Heart right ventricle (tissue), 16 donors: ENCODE results near the gene RAB8A. TPM values are rescaled to one million over a fixed set of nuclear protein-coding genes. Genes with fewer than 3 reads are reported as not detected.

Experiments
- ATAC-seq, 8 donors: fragments of 200-7000 bp; cut with Tn5 transposase; one replicate each; pipeline ENCODE4 v1.9.1; 2020; ENCODE audit warnings: mild to moderate bottlenecking in 8 of 8, moderate library complexity in 8 of 8, moderate number of reproducible peaks in 1 of 8
- DNase-seq, 2 donors: peaks; one replicate each; pipeline ENCODE4 v3.0.0-alpha.2; 2020
- H3K27ac ChIP-seq, 10 donors: fragments of 200-600 bp; sonication (generic) in 2 of 10; one replicate each; pipeline versions ENCODE4 v1.5.0 to v1.8.0; 2020 to 2022; ENCODE audit warnings: mild to moderate bottlenecking in 3 of 10
- H3K27me3 ChIP-seq, 7 donors: fragments of 200-600 bp; one replicate each; pipeline ENCODE4 v1.8.0; 2021 to 2022; ENCODE audit warnings: mild to moderate bottlenecking in 2 of 7
- H3K36me3 ChIP-seq, 9 donors: fragments of 200-600 bp; sonication (generic) in 1 of 9; one replicate each; pipeline versions ENCODE4 v1.5.0 to v1.8.0; 2020 to 2022; ENCODE audit warnings: mild to moderate bottlenecking in 2 of 9
- H3K4me1 ChIP-seq, 9 donors: fragments of 200-600 bp; sonication (generic) in 1 of 9; one replicate each; pipeline versions ENCODE4 v1.5.0 to v1.8.0; 2020 to 2022; ENCODE audit warnings: mild to moderate bottlenecking in 4 of 9
- H3K4me3 ChIP-seq, 10 donors: fragments of 200-600 bp; sonication (generic) in 2 of 10; one replicate each; pipeline versions ENCODE4 v1.5.0 to v1.8.0; 2020 to 2022; ENCODE audit warnings: mild to moderate bottlenecking in 7 of 10, moderate library complexity in 2 of 10
- H3K9me3 ChIP-seq, 11 donors: fragments of 200-600 bp in 10 of 11; sonication (generic) in 2 of 11; one replicate each; pipeline versions ENCODE4 v1.5.0 to v1.8.0; 2013 to 2022; ENCODE audit warnings: mild to moderate bottlenecking in 2 of 11, control low read depth in 1 of 11, moderate library complexity in 1 of 11
- CTCF ChIP-seq, 9 donors: fragments of 200-600 bp; sonication (generic) in 2 of 9; IDR thresholded peaks; one replicate each; pipeline versions ENCODE4 v1.5.0 to v1.8.0; 2021 to 2022; ENCODE audit warnings: antibody characterized with exemption in 9 of 9, mild to moderate bottlenecking in 5 of 9, moderate library complexity in 1 of 9
- WGBS, 2 donors: extraction: QIAGEN DNeasy Blood & Tissue Kit; methylation state at CpG; one replicate each; pipeline ENCODE4 v1.1.7; 2013; ENCODE audit warnings: inconsistent platforms in 1 of 2; 5-methylcytosine and 5-hydroxymethylcytosine counted together
- intact Hi-C, 10 donors: fragments of 100-400 bp; cut with DNase I; formaldehyde crosslinking; loops; one replicate each; pipeline versions ENCODE4 v1.11.1 to v1.14.2; 2022
- long read RNA-seq, 3 donors: library from polyadenylated mRNA; unstranded; transcript quantifications; one replicate each; pipeline ENCODE4 v2.0.0, GENCODE V29; 2020 to 2021
- polyA plus RNA-seq, 2 donors: library from polyadenylated mRNA; stranded (reverse); fragments of 200-250 nt; gene quantifications; one replicate each; pipeline ENCODE4 v1.2.3, GENCODE V29; 2013
- total RNA-seq, 10 donors: library from RNA; stranded (reverse); fragmentation: NEBNext Ultra II Directional in 3 of 10; extraction: Animal tissue kit (Norgen Biotek cat#: 25700) in 3 of 10; gene quantifications; one replicate each; pipeline versions ENCODE4 v1.2.1 to v1.2.4, GENCODE V29; 2021 to 2023
- donor health status: Arrhythmogenic right ventricular cardiomyopathy.
- donor health status: ischemic (EF 13 %, LVEDD 7.1; RV severe dilation, severe dysfunction).
- donor health status: healthy with polysubstance abuse.
- donor health status: DM: no; HTN: yes; CAD: no.
- donor health status: DM: no; HTN: no; CAD: no.
- donor health status: ischemic (EF 25% LVEDD 6.9; RV normal size, moderate dysfunction).
- donor health status: ischemic (EF 25% LVEDD 5.7; RV mildly dilated, moderate dysfunction).
- donor health status: healthy.
- donor health status: DM: yes; HTN: yes; CAD: no.
- donor health status: Ischemic cardiomyopathy.
- donor health status: ischemic (EF 35%, LVEDD 5.7; RV mildly dilated, moderate dysfunction).
- donor health status: nonischemic (EF 11% LVEDD 7.7; RV severe dilation, severe dysfunction).
- donor health status: DM: yes; HTN: yes; CAD: no.
- donor health status: PGD.
- donor health status: ischemic (EF 29% LVEDD 5.4; RV normal size, mild dysfunction).
- donor health status: nonischemic (EF 23%, LVEDD 6.1; RV moderate dilation, normal function).

The RAB8A gene
- total RNA-seq (10 to 100 TPM; 16.4 to 47.4 (median 21.0) TPM), polyA plus RNA-seq (10 to 100 TPM; 12.1 to 20.6 TPM)
- long read RNA-seq, donor 1, transcript RAB8A-201 (8 exons, 2,827 nt), result major isoform, 34 of 34 reads
- long read RNA-seq, donor 1, partial matches to known transcripts, result 0 of 34 reads
- long read RNA-seq, donor 1, other reads (novel, unspliced or antisense), result 0 of 34 reads
- long read RNA-seq, donor 2, transcript RAB8A-201 (8 exons, 2,827 nt), result major isoform, 9 of 12 reads
- long read RNA-seq, donor 2, partial matches to known transcripts, result 0 of 12 reads
- long read RNA-seq, donor 2, other reads (novel, unspliced or antisense), result 3 of 12 reads
- long read RNA-seq, donor 3, transcript RAB8A-201 (8 exons, 2,827 nt), result major isoform, 84 of 88 reads
- long read RNA-seq, donor 3, partial matches to known transcripts, result 0 of 88 reads
- long read RNA-seq, donor 3, other reads (novel, unspliced or antisense), result 2 of 88 reads

GRCh38 chr19:16111160-16111908 lies at the start of gene RAB8A:
Gene RAB8A (plus strand): TSS chr19:16111889. CDS start chr19:16111902, 13 bp downstream.
- H3K27me3 ChIP-seq, result no peaks in the 10 kb centered on the region
- H3K4me3 ChIP-seq, result peak within 1 kb of the TSS; percentile 64 to 96 (median 83)
- DNase-seq (peak; percentile 99), ATAC-seq (peak; percentile 97 to 99 (median 98))
- TF ChIP-seq CTCF (IDR thresholded peaks at IDR 0.05), result peak in 8 of 9 donors; percentile 93 to 99 (median 98)
- peaks cover 0 to 26% (median 0%) of the 10 kb centered on the region in 9 donors for H3K36me3 ChIP-seq
- peaks cover 10 to 50% (median 28%) of the 10 kb centered on the region in 9 donors for H3K4me1 ChIP-seq
- peak within 1 kb of the TSS; percentile 68 to 98 (median 92) for H3K27ac ChIP-seq
- 1% methylated on average over 81 of the region's 81 CpGs for WGBS, 2 donors
- intact Hi-C loops, result loop anchor here in 8 of 10 donors (2.0 to 10.0 kb wide), 12 partner anchors 34 to 274 kb away; partner anchors contain the start of genes FAM32A (in 4 of the 8) and TPM4 (in 3 of the 8)
- no peaks in the 10 kb centered on the region for H3K9me3 ChIP-seq

GRCh38 chr19:16061943-16062342 lies 49.7 kb upstream of the RAB8A start:
- intact Hi-C loops, result loop anchor here in 2 of 10 donors (10.0 kb wide), 1 partner anchor 53 kb away; the partner anchor contains the start of gene RAB8A (in 2 of the 2)
- ATAC-seq (no peak), DNase-seq (no peak)
- no peak overlapping the region for H3K4me3 ChIP-seq
- no peaks in the 10 kb centered on the region for H3K36me3 ChIP-seq
- peaks cover 0 to 6% (median 0%) of the 10 kb centered on the region in 7 donors for H3K27me3 ChIP-seq
- no peak for TF ChIP-seq CTCF (IDR thresholded peaks at IDR 0.05)
- peaks cover 0 to 23% (median 4%) of the 10 kb centered on the region in 11 donors for H3K9me3 ChIP-seq
- no peak overlapping the region for H3K27ac ChIP-seq
- H3K4me1 ChIP-seq, result peaks cover 0 to 21% (median 2%) of the 10 kb centered on the region in 9 donors
- 57 to 78% methylated on average over 4 of the region's 4 CpGs for WGBS, 2 donors

GRCh38 chr19:16062789-16063188 lies 48.9 kb upstream of the RAB8A start:
- intact Hi-C loops, result loop anchor here in 2 of 10 donors (10.0 kb wide), 1 partner anchor 52 kb away; the partner anchor contains the start of gene RAB8A (in 2 of the 2)
- peak in 4 of 8 donors; percentile 14 to 30 (median 22) for ATAC-seq
- peak; percentile 70 to 90 (median 79) for TF ChIP-seq CTCF (IDR thresholded peaks at IDR 0.05)
- Histone ChIP-seq H3K27me3 (peaks cover 0 to 6% (median 0%) of the 10 kb centered on the region in 7 donors), H3K27ac (peak overlapping the region in 1 of 10 donors; percentile 58), H3K9me3 (peaks cover 0 to 17% (median 4%) of the 10 kb centered on the region in 11 donors), H3K4me1 (peaks cover 0 to 25% (median 8%) of the 10 kb centered on the region in 9 donors), H3K4me3 (no peak overlapping the region), H3K36me3 (no peaks in the 10 kb centered on the region)
- DNase-seq, result peak; percentile 55 to 60
- 76 to 82% methylated on average over 2 of the region's 2 CpGs for WGBS, 2 donors
